ENCODE data around the gene BDKRB1.

DNA sequence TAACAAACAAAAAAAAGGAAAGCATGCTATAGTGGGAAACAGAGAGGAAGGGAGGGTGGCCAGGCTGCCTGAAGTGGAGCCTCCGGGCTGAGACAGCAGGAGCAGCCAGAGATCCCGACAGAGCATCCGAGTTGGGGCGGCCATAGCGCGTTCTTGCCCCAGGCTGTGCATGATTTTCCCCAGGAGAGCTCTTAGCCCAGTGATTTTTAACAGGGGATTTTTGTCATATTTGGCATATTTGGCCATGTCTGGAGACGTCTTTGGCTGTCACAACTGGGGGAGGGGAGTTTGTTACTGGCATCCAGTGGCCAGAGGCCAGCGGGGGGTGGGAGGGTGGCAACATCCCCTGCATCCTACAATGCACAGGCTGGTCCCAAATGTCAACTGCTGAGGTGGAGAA lies 23.6 kb downstream of the BDKRB1 start:
- TF ChIP-seq SPI1 (IDR thresholded peaks at IDR 0.05; ENCODE audit: low read depth, low read length): no peak
- TF ChIP-seq POLR2A (IDR thresholded peaks at IDR 0.05; ENCODE audit: low read depth, low read length): no peak
- TF ChIP-seq POLR2AphosphoS5 (IDR thresholded peaks at IDR 0.05; ENCODE audit: low read depth, low read length): no peak
- TF ChIP-seq TAF1 (IDR thresholded peaks at IDR 0.05; ENCODE audit: low read depth, low read length): no peak
- no peak for TF ChIP-seq PAX5 (IDR thresholded peaks at IDR 0.05; ENCODE audit: insufficient read depth, low read length, severe bottlenecking)
- TF ChIP-seq POU2F2 (IDR thresholded peaks at IDR 0.05; ENCODE audit: low read depth, low read length): no peak

Data from GM12891 (cell line).